SU-DHL-6 (cell line): Measurements from ENCODE around the gene CDHR2.

Source experiments
- H2AFZ ChIP-seq: fragments of 200-600 bp; sonication (generic); 2 replicates; pipeline ENCODE4 v1.6.1; 2014; ENCODE audit warnings: low read depth, mild to moderate bottlenecking, moderate library complexity, mixed read lengths, antibody characterized with exemption, low read length; ENCODE audit not compliant: severe bottlenecking
- H3F3A ChIP-seq: fragments of 200-600 bp; shearing (Covaris generic); 2 replicates; pipeline ENCODE4 v1.6.0; 2016; ENCODE audit warnings: antibody characterized with exemption, mild to moderate bottlenecking; ENCODE audit not compliant: insufficient read depth
- H3K27ac ChIP-seq: fragments of 200-600 bp; sonication (generic); 2 replicates; pipeline ENCODE4 v1.5.1; 2016; ENCODE audit warnings: low read depth, mild to moderate bottlenecking, low read length, moderate library complexity, mixed read lengths
- H3K27me3 ChIP-seq: fragments of 200-600 bp; sonication (generic), shearing (Covaris generic); 2 replicates; pipeline ENCODE4 v1.6.0; 2014; ENCODE audit warnings: mild to moderate bottlenecking, low read length
- H3K36me3 ChIP-seq: fragments of 200-600 bp; sonication (generic); 2 replicates; pipeline ENCODE4 v1.6.1; 2014; ENCODE audit warnings: mild to moderate bottlenecking, low read length, mixed read lengths
- H3K4me2 ChIP-seq: fragments of 300-600, 200-600 bp; shearing (Covaris generic), sonication (generic); 2 replicates; pipeline ENCODE4 v1.6.0; 2014; ENCODE audit warnings: low read length, low read depth, mild to moderate bottlenecking; ENCODE audit not compliant: poor library complexity, severe bottlenecking
- H3K4me3 ChIP-seq: fragments of 200-600 bp; sonication (generic); 2 replicates; pipeline ENCODE4 v1.5.1; 2014; ENCODE audit warnings: antibody characterized with exemption, low read length, mild to moderate bottlenecking, mixed read lengths; ENCODE audit not compliant: insufficient read depth, poor library complexity, severe bottlenecking
- H3K79me2 ChIP-seq: fragments of 200-600 bp; sonication (generic); 2 replicates; pipeline ENCODE4 v1.6.1; 2014; ENCODE audit warnings: mild to moderate bottlenecking, low read length, moderate library complexity; ENCODE audit not compliant: insufficient read depth
- H3K9ac ChIP-seq: fragments of 200-600 bp; sonication (generic); 2 replicates; pipeline ENCODE4 v1.7.0; 2014; ENCODE audit warnings: mild to moderate bottlenecking, low read length
- H3K9me2 ChIP-seq: fragments of 200-600 bp; sonication (generic); replicated peaks from 2 replicates; pipeline ENCODE4 v1.6.1; 2014; ENCODE audit warnings: low read length; ENCODE audit not compliant: insufficient read depth
- H3K9me3 ChIP-seq: fragments of 200-600 bp; sonication (generic); 2 replicates; pipeline ENCODE4 v1.6.1; 2014; ENCODE audit warnings: low read length, mixed read lengths; ENCODE audit not compliant: insufficient read depth
- H4K20me1 ChIP-seq: fragments of 200-600 bp; sonication (generic); 2 replicates; pipeline ENCODE4 v1.6.1; 2014; ENCODE audit warnings: low read depth, mild to moderate bottlenecking, antibody characterized with exemption, low read length, moderate library complexity, mixed read lengths
- EZH2phosphoT487 ChIP-seq: fragments of 200-600 bp; sonication (generic), shearing (Covaris generic); conservative IDR thresholded peaks from 2 replicates; pipeline ENCODE4 v1.6.1; 2018; ENCODE audit warnings: mild to moderate bottlenecking, antibody characterized with exemption, low read length, moderate library complexity, mixed read lengths
- TF ChIP-seq, protein P1 (sequence below): fragments of 200-600 bp; sonication (generic); IDR thresholded peaks from one replicate; pipeline ENCODE4 v1.5.1; 2017; ENCODE audit warnings: antibody characterized with exemption, mild to moderate bottlenecking, low read length, moderate library complexity; ENCODE audit not compliant: insufficient read depth, poor library complexity, severe bottlenecking

The CDHR2 gene

DNA sequence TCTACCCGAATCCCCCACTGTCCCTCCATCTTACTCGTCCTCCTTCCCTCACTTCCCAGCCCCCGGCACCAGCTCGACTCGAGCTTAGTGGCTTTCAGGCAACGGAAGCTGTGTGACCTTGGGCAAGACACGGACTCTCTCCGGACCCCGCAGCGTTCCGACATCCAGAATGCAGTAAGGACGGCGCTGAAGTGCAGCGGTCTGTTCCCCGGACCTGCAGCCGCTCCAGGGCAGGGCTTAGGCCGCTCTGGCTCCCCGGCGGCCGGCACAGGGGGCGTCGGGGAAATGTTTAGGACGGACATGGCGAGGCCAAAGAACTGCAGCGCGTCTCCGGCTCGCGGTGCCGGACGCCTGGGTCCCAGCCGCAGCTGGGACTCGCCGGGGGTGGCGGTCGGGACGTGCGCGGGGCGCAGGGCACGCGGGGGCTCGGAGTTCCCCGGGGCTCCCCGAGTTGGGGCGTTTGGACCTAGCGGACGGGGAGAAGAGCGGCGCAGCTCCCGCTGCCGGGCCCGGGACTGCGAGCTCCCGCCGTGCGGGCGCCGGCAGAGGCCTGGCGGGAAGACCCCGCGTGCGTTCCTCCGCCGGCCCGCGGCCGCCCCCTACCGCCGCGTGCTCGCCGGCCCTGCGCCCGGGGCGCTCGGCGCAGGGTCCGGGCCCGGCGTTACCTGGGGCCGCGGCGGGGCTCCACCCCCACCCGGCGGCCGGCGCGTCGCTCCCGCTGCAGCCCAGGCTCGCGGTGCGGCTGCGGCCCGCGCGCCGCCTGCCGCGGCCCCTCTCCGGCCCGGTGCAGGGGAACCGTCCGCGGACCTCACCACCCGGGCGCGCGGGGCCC, 6.3 kb upstream of the CDHR2 start:
- peak overlapping the region; percentile 56 for H2AFZ ChIP-seq

DNA sequence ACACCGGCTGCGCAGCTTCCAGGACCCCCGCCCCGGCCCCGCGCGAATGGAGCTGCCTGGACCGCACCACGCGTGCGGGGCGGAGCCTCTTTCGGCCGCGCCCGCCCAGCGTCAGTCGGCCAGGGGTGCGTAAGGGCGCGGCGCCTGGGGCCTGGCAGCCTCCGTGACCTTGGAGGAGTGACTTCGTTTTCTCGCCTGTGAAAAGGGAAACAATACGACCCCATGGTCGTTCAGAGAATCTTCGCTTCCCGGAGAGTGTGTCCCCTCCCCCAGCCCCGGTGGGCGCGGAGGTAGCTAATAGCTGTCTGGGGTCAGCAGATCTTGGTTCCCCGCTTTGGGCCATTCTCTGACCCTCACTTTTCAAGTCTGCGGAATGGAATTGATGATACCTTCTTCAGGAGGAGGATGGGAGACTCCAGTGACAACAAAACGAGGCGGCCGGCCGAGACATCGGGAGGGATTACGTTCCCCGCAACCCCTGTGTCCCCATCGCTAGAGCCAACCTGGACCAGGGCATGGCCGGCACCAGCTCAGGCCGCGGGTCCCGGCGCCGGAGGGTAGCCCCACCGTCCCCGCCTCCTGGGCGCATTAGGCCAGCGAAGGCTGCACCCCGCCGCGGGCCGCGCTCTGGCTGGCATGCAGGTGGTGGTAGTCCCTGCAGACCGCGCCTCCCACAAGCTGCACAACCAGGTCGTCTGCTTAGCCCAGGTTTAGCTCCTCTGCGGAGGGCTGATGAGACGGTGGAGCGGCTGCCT, 5.5 kb upstream of the CDHR2 start:
- Histone ChIP-seq H4K20me1 (no peaks in the 10 kb centered on the region), H3K27ac (peak overlapping the region; percentile 27), H3K9me2 (no peaks in the 10 kb centered on the region), H3K36me3 (no peaks in the 10 kb centered on the region), H3K79me2 (no peaks in the 10 kb centered on the region), H3K27me3 (no peaks in the 10 kb centered on the region), H3K9me3 (no peaks in the 10 kb centered on the region), H2AFZ (peak overlapping the region; percentile 100), H3K9ac (peak overlapping the region; percentile 76), H3F3A (peaks cover 10% of the 10 kb centered on the region), H3K4me3 (peak overlapping the region; percentile 80), H3K4me2 (peak overlapping the region; percentile 100)
- TF ChIP-seq, protein P1, sequence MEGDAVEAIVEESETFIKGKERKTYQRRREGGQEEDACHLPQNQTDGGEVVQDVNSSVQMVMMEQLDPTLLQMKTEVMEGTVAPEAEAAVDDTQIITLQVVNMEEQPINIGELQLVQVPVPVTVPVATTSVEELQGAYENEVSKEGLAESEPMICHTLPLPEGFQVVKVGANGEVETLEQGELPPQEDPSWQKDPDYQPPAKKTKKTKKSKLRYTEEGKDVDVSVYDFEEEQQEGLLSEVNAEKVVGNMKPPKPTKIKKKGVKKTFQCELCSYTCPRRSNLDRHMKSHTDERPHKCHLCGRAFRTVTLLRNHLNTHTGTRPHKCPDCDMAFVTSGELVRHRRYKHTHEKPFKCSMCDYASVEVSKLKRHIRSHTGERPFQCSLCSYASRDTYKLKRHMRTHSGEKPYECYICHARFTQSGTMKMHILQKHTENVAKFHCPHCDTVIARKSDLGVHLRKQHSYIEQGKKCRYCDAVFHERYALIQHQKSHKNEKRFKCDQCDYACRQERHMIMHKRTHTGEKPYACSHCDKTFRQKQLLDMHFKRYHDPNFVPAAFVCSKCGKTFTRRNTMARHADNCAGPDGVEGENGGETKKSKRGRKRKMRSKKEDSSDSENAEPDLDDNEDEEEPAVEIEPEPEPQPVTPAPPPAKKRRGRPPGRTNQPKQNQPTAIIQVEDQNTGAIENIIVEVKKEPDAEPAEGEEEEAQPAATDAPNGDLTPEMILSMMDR = no peak
- no peak for TF ChIP-seq EZH2phosphoT487

More for the DNA sequence above, 6.3 kb upstream of the CDHR2 start:
- H3K9me2 ChIP-seq = no peaks in the 10 kb centered on the region
- peaks cover 11% of the 10 kb centered on the region for H3F3A ChIP-seq
- no peak overlapping the region; the same call in 1 of the 2 replicates for H3K27ac ChIP-seq
- H3K27me3 ChIP-seq = no peaks in the 10 kb centered on the region
- no peaks in the 10 kb centered on the region for H3K9me3 ChIP-seq
- peak overlapping the region; percentile 80 for H3K4me3 ChIP-seq
- H3K4me2 ChIP-seq = peak overlapping the region; percentile 100
- no peaks in the 10 kb centered on the region for H3K79me2 ChIP-seq
- TF ChIP-seq, protein P1 = no peak
- no peak for TF ChIP-seq EZH2phosphoT487
- no peaks in the 10 kb centered on the region for H3K36me3 ChIP-seq
- no peaks in the 10 kb centered on the region for H4K20me1 ChIP-seq
- peak overlapping the region; percentile 76 for H3K9ac ChIP-seq

DNA sequence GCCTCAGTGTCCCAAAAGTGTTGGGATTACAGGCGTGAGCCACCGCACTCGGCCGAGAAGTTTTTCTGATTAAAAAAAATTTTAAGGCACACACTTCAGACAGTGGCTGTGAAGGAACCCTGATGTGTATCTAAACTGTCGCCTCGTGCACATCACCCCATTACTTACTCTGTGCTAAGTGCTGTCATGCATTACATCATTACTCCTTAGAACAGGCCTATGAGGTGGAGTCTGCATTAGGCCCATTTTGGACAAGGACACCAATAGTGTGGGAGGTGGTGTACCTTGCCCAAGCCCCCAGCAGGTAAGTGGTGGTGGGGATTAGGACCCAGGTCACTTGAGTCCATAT, 3.8 kb upstream of the CDHR2 start:
- Histone ChIP-seq H3K4me2 (no peak overlapping the region), H3K27ac (no peak overlapping the region), H3K79me2 (no peaks in the 10 kb centered on the region), H3K4me3 (no peak overlapping the region), H4K20me1 (no peaks in the 10 kb centered on the region), H3K9ac (no peak overlapping the region), H3K36me3 (no peaks in the 10 kb centered on the region), H2AFZ (no peak overlapping the region), H3K9me3 (no peaks in the 10 kb centered on the region), H3F3A (peaks cover 5% of the 10 kb centered on the region), H3K9me2 (no peaks in the 10 kb centered on the region), H3K27me3 (no peaks in the 10 kb centered on the region)
- TF ChIP-seq, protein P1 = no peak
- no peak for TF ChIP-seq EZH2phosphoT487
